SIG-M5 (cell line): ENCODE measurements around the gene TOM1L2.

ENCODE experiments used
- DNase-seq: peaks from one replicate; lab custom pipeline; 2025; lab: John Stamatoyannopoulos, UW

TOM1L2 gene

DNA sequence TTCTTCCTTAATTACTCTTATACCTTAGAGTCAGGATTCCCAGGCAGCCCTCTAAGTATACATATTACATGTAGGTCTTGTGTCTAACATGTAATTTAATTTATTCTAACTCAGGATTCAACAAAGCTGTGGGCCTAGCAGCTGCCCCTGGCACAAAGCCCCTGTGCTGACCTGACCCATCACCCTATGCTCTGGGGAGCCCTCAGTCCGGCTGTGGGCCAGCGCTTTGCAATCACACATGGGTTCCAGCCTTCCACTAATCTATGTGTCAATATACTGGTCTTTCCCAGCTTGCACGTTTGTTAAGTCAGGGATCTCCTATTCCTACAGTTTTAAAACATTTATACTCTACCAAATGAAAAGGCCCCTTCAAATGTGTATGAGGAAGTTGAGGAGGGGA, 72.7 kb downstream of the TOM1L2 start:
- no peak for DNase-seq

GRCh38 chr17:17898673-17899072, 73.5 kb downstream of the TOM1L2 start:
- DNase-seq: no peak

- no peak for DNase-seq
Observed at GRCh38 chr17:17897442-17897841, 74.8 kb downstream of the TOM1L2 start.

DNA sequence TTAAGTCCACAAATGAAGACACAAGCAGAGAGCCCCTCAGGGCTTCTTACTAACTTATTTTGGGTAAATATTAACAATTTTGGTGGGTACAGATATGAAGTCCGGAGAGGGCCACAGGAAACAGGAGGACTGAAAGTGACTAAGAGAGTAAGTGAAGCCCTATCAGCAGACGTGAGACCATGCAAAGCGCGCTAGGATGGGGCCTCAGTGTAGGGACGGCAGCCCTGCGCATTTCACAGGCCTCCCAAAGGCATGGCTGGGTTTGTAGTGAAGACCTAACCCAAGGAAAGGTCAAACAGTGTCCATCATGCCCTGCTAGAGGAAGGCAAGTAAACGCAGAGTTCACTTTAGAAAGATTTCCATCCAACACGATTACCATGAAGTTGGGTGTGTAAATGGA, 75.5 kb downstream of the TOM1L2 start:
- DNase-seq: no peak

- DNase-seq: no peak
Observed at GRCh38 chr17:17893801-17894644, 78.2 kb downstream of the TOM1L2 start.

DNA sequence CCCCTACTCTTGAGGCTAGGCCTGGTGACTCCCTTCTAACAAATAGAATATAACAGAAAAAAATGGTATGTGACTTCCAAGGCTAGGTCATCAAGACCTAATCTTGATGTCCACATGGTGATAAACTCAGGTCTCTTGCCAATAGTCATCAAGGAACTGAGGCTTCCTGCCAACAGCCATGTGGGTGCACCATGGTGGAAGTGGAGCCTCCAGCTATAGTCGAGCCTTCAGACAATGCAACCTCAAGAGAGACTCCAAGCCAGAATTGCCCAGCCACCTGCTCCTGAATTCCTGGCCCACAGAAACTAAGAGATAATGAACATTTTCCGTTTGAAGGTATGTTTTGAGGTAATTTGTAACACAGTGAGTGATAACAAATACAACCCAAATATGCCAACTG, 79.5 kb downstream of the TOM1L2 start:
- no peak for DNase-seq

- DNase-seq: no peak
Observed at GRCh38 chr17:17892009-17892408, 80.2 kb downstream of the TOM1L2 start.

DNA sequence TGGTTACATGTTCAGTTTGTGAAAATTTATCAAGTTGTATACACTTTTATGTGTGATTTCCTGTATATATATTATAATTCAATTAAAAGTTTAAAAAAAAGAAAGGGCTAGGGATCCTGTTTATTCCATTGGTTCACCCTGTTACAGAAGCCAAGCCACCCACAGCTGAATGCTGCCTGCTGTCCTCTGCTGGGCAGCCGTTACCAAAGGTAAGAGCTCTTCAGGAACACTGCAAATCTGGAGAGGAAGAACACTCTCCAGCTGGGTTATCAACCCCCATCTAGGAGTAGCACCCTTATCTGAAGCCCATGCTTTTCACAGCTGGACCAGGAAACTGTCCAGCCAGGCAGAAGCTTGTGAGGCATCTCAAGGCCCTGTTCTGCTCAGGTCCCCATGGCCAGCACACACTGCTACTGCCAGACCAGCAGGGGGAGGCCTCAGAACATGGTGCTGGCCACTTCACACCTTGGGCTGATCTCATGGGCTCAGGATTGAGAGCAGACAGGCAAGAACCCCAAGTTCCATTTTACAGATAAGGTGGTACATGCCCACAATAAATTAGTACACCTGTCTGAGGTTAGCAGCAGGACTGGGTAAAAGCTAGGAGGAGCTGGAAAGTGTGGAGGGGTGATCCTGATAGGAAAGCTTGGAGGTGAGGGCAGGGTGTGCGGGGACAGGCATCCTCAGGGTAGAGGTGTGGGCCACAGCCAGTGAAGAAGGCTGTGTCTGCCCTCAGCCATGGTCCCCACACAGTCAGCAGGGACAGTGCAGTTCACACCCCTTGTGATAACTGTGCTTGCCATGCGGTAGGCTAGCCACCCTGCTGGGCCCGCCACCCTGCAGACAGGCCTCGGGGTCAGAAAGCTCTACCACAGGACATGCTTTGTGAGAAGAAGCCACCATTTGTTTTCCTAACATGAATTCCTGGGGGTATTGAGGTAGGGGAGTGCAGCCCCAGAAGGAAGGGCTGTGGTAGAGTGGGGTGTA, 81.1 kb downstream of the TOM1L2 start:
- DNase-seq: no peak

GRCh38 chr17:17889922-17890321, 82.3 kb downstream of the TOM1L2 start:
- DNase-seq: no peak

- no peak for DNase-seq
Observed at GRCh38 chr17:17888821-17889220, 83.4 kb downstream of the TOM1L2 start.

- DNase-seq: no peak
Observed at GRCh38 chr17:17888371-17888770, 83.8 kb downstream of the TOM1L2 start.

- no peak for DNase-seq
Observed at GRCh38 chr17:17887752-17888304, 84.4 kb downstream of the TOM1L2 start.

- no peak for DNase-seq
Observed at GRCh38 chr17:17886726-17887125, 85.5 kb downstream of the TOM1L2 start.

- no peak for DNase-seq
Observed at GRCh38 chr17:17886226-17886625, 86.0 kb downstream of the TOM1L2 start.

DNA sequence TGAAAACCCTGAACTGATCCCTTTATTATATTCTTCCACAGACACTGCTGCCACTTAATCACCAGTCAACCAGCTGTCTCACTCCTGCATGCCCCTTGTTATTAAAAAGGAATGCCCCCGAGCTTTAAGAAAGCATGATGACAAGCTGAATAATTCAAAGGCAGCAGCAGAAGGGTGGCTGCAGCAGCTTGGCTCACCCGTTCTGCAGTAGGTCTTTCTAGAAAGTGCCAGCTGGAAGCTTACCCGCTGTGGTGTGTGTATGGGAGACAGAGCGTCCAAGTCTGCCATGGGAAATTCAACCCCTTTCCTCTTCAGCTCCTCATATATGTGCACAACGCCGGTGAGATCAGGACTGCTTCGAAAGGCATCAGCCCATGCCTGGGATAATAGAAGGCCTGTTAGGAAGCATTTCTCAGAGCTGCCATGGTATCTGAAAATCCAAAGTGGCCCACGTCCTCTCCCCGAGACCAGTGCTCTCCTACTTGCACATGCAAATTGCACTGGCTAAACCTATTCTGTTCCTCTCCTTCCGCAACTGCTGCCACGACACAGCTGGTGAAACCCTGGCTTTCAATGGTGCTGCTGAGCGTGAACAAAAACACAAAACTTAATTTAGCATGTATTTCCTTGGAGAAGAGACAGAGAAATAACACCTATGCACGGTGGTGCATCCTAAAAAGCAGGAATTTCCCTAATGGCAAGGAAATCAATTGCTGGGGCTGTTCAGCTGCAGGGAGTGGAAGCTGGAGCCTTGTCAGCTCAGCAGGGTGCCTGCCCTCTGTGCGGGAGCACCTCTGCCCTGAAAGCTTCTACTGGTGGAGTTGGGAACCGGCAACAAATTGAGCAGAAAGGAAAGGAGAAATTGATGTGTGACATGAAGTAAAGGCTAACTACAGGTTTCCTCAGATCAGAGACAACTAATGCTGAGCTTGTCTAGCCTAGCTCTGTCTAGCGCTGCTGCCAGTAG, 87.5 kb downstream of the TOM1L2 start:
- DNase-seq: no peak

DNA sequence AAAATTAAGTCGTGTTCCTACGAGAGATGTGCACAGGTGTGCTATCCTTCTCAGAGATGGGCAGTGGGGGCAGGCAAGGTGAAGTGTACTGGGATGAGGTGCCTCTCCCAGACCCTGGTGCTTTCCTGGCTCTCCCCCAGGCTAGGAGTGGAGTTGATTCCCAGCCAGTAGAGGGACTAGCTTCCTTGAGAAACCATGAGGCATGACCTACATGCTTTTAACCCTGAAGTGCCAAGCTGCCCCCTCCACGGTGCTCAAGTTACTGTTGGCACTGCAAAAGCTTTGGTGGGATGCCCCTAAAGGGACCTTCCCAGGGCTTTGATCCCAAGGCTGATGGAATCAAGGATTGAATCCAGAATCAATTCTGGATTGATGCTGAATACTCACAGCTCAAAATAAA, 88.4 kb downstream of the TOM1L2 start:
- DNase-seq: no peak

DNA sequence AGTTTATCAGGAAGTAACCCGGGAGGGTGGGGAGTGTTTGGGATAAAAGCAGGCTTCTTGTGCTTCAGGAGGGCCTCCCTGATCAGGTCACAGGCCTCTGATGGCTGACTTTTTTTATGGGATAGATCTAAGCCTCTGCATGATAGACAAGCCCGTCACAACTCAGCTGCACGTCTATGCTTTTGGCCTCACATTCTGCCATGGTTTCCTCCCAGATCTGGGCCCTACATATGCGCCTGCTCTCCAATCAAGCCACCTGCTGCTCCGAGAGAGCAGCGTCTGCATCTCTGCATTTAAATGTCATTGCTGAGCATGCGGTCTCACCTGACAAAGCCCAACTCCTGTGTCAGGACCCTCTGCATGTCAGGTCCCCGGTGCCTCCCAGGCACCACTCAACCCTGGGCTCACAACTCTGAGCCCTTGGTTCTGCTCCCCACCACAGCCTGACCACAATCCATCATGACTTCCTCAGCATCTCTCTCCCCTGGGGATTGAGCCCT, 90.1 kb downstream of the TOM1L2 start:
- DNase-seq: no peak

- DNase-seq: no peak
Observed at GRCh38 chr17:17880577-17881196, 91.5 kb downstream of the TOM1L2 start.

GRCh38 chr17:17877529-17878358, 94.5 kb downstream of the TOM1L2 start:
- no peak for DNase-seq
